ENCODE results near the gene ZNF521.

Gene ZNF521

GRCh38 chr18:25234322-25234639, 117.7 kb downstream of the ZNF521 start:
- no peak for TF ChIP-seq CTCF (IDR thresholded peaks at IDR 0.05; ENCODE audit: insufficient read depth, low read depth, low read length, missing control alignments)
- DNase-seq (ENCODE audit: low read depth), result no peak
- H3K4me3 ChIP-seq (ENCODE audit: low read length), result no peak overlapping the region

- DNase-seq (ENCODE audit: low read depth), result no peak
- no peak for TF ChIP-seq CTCF (IDR thresholded peaks at IDR 0.05; ENCODE audit: insufficient read depth, low read depth, low read length, missing control alignments)
- H3K4me3 ChIP-seq (ENCODE audit: low read length), result no peak overlapping the region
These were observed 118.2 kb downstream of the ZNF521 start for GRCh38 chr18:25233528-25234321.

- DNase-seq (ENCODE audit: low read depth), result no peak
- H3K4me3 ChIP-seq (ENCODE audit: low read length), result no peak overlapping the region
- TF ChIP-seq CTCF (IDR thresholded peaks at IDR 0.05; ENCODE audit: insufficient read depth, low read depth, low read length, missing control alignments), result no peak
These were observed 120.7 kb downstream of the ZNF521 start for GRCh38 chr18:25231327-25231691.

GRCh38 chr18:25230658-25231326, 121.2 kb downstream of the ZNF521 start:
- TF ChIP-seq CTCF (IDR thresholded peaks at IDR 0.05; ENCODE audit: insufficient read depth, low read depth, low read length, missing control alignments), result no peak
- no peak overlapping the region for H3K4me3 ChIP-seq (ENCODE audit: low read length)
- DNase-seq (ENCODE audit: low read depth), result peak; percentile 45

- DNase-seq (ENCODE audit: low read depth), result no peak
- H3K4me3 ChIP-seq (ENCODE audit: low read length), result no peak overlapping the region
- TF ChIP-seq CTCF (IDR thresholded peaks at IDR 0.05; ENCODE audit: insufficient read depth, low read depth, low read length, missing control alignments), result no peak
These were observed 122.0 kb downstream of the ZNF521 start for GRCh38 chr18:25229920-25230319.

GRCh38 chr18:25229081-25229480, 122.9 kb downstream of the ZNF521 start:
- DNase-seq (ENCODE audit: low read depth), result no peak
- no peak overlapping the region for H3K4me3 ChIP-seq (ENCODE audit: low read length)
- no peak for TF ChIP-seq CTCF (IDR thresholded peaks at IDR 0.05; ENCODE audit: insufficient read depth, low read depth, low read length, missing control alignments)

- no peak for DNase-seq (ENCODE audit: low read depth)
- no peak overlapping the region for H3K4me3 ChIP-seq (ENCODE audit: low read length)
- TF ChIP-seq CTCF (IDR thresholded peaks at IDR 0.05; ENCODE audit: insufficient read depth, low read depth, low read length, missing control alignments), result no peak
These were observed 123.6 kb downstream of the ZNF521 start for GRCh38 chr18:25228410-25228809.

Data from epithelial cell of esophagus (primary cell).